Prostate gland (tissue), 2 donors: Measurements from ENCODE around the gene TACR2. TPM values are rescaled to one million over a fixed set of nuclear protein-coding genes. Genes with fewer than 3 reads are reported as not detected.

Experiments
- DNase-seq: peaks from one replicate; pipeline ENCODE4 v3.0.0-alpha.2; 2019; ENCODE audit warnings: low spot score
- H3K27ac ChIP-seq, 2 donors: fragments of 200-600 bp; sonication (generic); 2 replicates each; pipeline ENCODE4 v1.5.1; 2017 to 2019
- H3K27me3 ChIP-seq: fragments of 200-600 bp; sonication (generic); replicated peaks from 2 replicates; pipeline ENCODE4 v1.5.1; 2019; ENCODE audit not compliant: insufficient read depth
- H3K36me3 ChIP-seq, 2 donors: fragments of 200-600 bp; sonication (generic); 1 replicate in 1 of 2; 2 replicates in 1 of 2; pipeline versions ENCODE4 v1.5.1 to v1.8.1; 2017 to 2019
- H3K4me1 ChIP-seq: fragments of 200-600 bp; sonication (generic); replicated peaks from 2 replicates; pipeline ENCODE4 v1.5.1; 2019
- H3K4me3 ChIP-seq, 2 donors: fragments of 200-600 bp; sonication (generic); 2 replicates each; pipeline ENCODE4 v1.5.1; 2017 to 2019
- H3K9me3 ChIP-seq: fragments of 200-600 bp; sonication (generic); 2 replicates; pipeline ENCODE4 v1.5.1; 2017
- CTCF ChIP-seq, 4 experiments: fragments of 200-600 bp in 2 of 4; fragments of 450-650 bp in 2 of 4; sonication (generic) in 2 of 4; IDR thresholded peaks; 1 replicate in 3 of 4; 2 replicates in 1 of 4; pipeline ENCODE4 v1.5.1; 2016 to 2019; ENCODE audit warnings: antibody characterized with exemption in 4 of 4, mild to moderate bottlenecking in 2 of 4, moderate library complexity in 2 of 4
- POLR2A ChIP-seq: fragments of 450-650 bp; IDR thresholded peaks from one replicate; pipeline ENCODE4 v1.6.1; 2016; ENCODE audit warnings: antibody characterized with exemption, mild to moderate bottlenecking
- POLR2AphosphoS5 ChIP-seq: sonication (generic); formaldehyde crosslinking; IDR thresholded peaks from one replicate; pipeline ENCODE4 v1.6.1; 2017; ENCODE audit warnings: antibody characterized with exemption
- WGBS: methylation state at CpG from one replicate; pipeline ENCODE4 v1.1.5; 2018; 5-methylcytosine and 5-hydroxymethylcytosine counted together
- intact Hi-C: fragments of 100-400 bp; cut with DNase I; formaldehyde crosslinking; loops from one replicate; pipeline ENCODE4 v1.14.2; 2022
- total RNA-seq, 2 donors: library from RNA; depleted of rRNA; stranded (reverse); fragments of >200 nt; gene quantifications; one replicate each; pipeline ENCODE4 v1.1.0, GENCODE V29; 2016

Gene TACR2
- total RNA-seq, 2 donors from 2014 or later, result 0.77 to 2.4 TPM

GRCh38 chr10:69463886-69464285, 47.2 kb upstream of the TACR2 start:
- no peak for TF ChIP-seq POLR2A
- WGBS, result 78% methylated on average over 6 of the region's 6 CpGs
- no peak overlapping the region for H3K4me3 ChIP-seq
- no peaks in the 10 kb centered on the region for H3K9me3 ChIP-seq
- no peaks in the 10 kb centered on the region for H3K36me3 ChIP-seq
- no peak for DNase-seq
- peak overlapping the region in 1 of 2 donors; percentile 33 for H3K27ac ChIP-seq
- H3K4me1 ChIP-seq, result peaks cover 2% of the 10 kb centered on the region
- H3K27me3 ChIP-seq, result no peaks in the 10 kb centered on the region
- intact Hi-C loops, result no loop called here

DNA sequence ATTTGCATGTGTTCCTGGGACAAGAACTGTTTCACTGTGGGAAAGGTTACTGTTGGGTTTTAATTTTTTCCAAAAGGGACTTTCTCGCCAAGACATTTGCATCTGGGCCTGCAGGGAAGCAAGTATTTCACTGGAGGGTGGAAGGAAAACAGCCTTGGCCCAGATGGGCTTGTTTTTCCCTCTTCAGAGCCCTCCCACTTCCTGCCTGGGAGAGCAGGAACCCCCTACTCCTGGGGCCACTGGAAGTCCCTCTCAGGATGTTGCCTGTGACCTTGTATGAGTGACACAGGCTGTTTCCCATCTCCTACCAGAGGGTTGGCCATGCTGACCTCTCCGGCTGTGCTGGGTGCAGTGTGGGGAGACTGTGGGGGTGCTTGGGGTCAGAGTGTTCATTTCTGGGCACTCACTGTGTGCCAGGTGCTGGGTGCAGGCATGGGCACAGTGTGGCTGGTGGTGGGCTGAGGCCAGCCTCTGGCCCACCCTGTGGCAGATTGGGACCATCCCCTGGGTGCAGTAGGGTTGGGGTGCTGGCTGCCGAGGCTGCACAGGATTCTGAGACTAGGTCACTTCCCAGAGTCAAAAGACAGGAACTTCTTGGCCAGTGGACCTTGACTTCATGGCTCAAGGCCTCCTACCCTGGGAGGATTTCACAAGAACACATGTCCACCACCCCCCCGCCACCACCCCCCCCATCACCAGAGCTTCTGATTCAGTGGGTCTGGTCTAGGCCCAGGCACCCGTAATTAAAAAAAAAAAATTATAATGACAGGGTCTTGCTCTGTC, 44.7 kb upstream of the TACR2 start:
- no peaks in the 10 kb centered on the region for H3K27me3 ChIP-seq
- H3K36me3 ChIP-seq, result no peaks in the 10 kb centered on the region
- H3K27ac ChIP-seq, result no peak overlapping the region
- no peak for DNase-seq
- peaks cover 2% of the 10 kb centered on the region for H3K4me1 ChIP-seq
- no peaks in the 10 kb centered on the region for H3K9me3 ChIP-seq
- H3K4me3 ChIP-seq, result no peak overlapping the region
- intact Hi-C loops, result no loop called here
- 88% methylated on average over 5 of the region's 5 CpGs for WGBS
- TF ChIP-seq POLR2AphosphoS5, result no peak
- no peak for TF ChIP-seq POLR2A
- no peak for TF ChIP-seq CTCF (IDR thresholded peaks at IDR 0.05)

DNA sequence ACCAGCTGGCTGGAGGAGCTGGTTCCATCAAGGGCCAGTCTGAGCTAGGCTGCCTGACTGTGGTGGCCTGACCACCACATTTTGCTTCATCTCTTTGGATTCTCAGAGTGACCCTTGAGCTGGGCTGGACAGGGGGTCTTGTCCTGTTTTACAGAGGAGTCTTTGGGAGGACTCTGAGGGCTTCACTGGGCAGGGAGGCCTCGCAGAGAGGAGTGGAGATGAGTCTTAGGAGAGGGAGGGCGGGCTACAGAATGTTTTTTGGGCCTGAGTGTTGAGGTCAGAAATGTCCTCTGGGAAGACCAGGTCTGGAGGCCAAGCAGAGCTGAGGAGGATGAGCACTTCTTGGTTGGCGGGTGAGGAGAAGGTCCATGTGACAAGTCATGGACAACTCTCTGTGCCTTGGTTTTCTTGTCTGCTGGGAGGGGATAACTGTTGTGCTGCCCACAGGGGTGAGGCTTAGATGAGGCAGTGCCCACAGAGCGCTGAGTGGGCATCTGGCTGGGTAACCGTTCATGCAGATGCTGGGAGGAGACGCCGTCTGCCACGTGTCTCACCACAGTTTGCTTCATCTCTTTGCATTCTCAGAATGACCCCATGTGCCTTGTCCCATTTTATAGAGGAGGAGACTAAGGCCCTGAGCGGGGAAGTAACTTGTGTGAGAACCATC, 44.0 kb upstream of the TACR2 start:
- Histone ChIP-seq H3K4me3 (no peak overlapping the region), H3K27me3 (no peaks in the 10 kb centered on the region), H3K9me3 (no peaks in the 10 kb centered on the region), H3K36me3 (no peaks in the 10 kb centered on the region), H3K4me1 (peaks cover 2% of the 10 kb centered on the region), H3K27ac (no peak overlapping the region)
- intact Hi-C loops, result no loop called here
- TF ChIP-seq CTCF (IDR thresholded peaks at IDR 0.05) (no peak), POLR2A (no peak), POLR2AphosphoS5 (no peak)
- DNase-seq, result no peak
- WGBS, result 93% methylated on average over 9 of the region's 9 CpGs

DNA sequence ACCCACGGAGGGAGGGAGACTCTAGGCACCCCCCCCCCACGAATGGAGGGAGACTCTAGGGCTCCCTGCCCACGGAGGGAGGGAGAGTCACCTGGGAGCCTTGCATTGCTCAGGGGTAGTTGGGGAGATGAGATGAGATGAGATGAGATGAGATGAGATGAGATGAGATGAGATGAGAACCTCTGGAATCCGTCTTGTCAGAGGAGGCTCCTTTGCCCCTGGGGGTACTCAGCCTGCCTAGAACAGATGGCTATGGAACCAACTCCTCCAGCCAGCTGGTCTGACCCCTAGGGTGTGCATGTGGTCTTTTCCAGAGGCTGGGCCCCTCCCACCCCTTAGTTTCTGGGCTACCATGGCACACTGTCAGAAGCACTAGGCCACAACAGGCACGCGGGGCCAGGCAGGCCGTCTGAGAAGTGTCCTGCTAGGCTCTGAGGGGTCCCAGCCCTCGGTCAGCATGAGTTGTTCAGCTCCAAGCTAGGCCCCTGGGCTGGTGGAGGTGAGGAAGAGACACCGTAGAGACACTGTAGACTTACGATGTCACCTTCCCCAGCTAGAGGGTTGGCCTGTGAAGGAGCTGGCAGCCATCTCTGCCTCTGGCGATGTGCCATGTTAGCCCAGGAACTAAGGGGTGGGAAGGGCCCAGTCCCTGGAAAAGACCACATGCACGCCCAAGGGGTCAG, 43.3 kb upstream of the TACR2 start:
- H3K27me3 ChIP-seq, result no peaks in the 10 kb centered on the region
- 81% methylated on average over 12 of the region's 12 CpGs for whole genome bisulfite sequencing
- H3K4me3 ChIP-seq, result no peak overlapping the region
- H3K4me1 ChIP-seq, result no peaks in the 10 kb centered on the region
- no peak for DNase-seq
- H3K9me3 ChIP-seq, result no peaks in the 10 kb centered on the region
- H3K36me3 ChIP-seq, result no peaks in the 10 kb centered on the region
- H3K27ac ChIP-seq, result peak overlapping the region; percentile 73 to 76
- intact Hi-C loops, result no loop called here
- TF ChIP-seq CTCF (IDR thresholded peaks at IDR 0.05) (no peak), POLR2AphosphoS5 (no peak), POLR2A (no peak)

DNA sequence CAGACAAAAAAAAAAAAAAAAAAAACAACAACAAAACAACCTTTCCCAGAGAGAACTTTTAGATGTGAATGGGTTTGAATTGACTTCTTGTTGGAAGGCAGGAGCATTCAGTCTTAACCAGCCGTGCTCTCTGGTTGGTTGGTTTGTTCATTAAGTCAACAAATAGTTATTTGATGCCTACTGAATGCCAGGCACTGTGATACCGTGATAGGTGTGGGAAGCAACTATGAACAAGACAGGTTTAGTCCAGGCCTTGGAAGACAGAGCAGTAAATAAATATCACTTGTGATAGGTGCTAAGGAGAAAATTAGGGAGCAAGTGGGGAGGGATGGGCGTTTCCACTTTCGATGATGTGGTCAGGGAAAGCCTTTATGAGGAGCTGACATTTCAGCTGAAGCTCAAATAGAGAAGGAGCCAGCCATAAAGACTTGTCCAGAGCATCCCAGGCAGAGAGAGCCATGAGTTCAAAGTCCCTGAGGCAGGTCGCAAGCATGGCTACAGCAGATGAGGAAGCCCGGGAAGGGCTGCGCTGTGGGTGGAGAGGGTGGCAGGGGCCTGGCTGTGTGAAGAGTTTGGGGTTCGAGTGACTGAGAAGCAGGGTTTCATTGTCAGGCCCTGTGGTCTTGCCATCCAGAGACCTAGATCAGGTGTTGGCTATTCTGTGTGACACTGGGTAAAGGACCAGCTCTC, 42.5 kb upstream of the TACR2 start:
- no peaks in the 10 kb centered on the region for H3K27me3 ChIP-seq
- no peak for DNase-seq
- no peaks in the 10 kb centered on the region for H3K9me3 ChIP-seq
- peaks cover 1% of the 10 kb centered on the region for H3K4me1 ChIP-seq
- no peak for TF ChIP-seq CTCF (IDR thresholded peaks at IDR 0.05)
- TF ChIP-seq POLR2A, result no peak
- no peak for TF ChIP-seq POLR2AphosphoS5
- 74% methylated on average over 8 of the region's 8 CpGs for WGBS
- H3K36me3 ChIP-seq, result no peaks in the 10 kb centered on the region
- H3K27ac ChIP-seq, result peak overlapping the region; percentile 73 to 76
- H3K4me3 ChIP-seq, result no peak overlapping the region
- intact Hi-C loops, result no loop called here
